ENCODE measurements around the gene FYN.

GRCh38 chr6:111921103-111921502, 47.9 kb upstream of the FYN start:
- TF ChIP-seq, protein P1, sequence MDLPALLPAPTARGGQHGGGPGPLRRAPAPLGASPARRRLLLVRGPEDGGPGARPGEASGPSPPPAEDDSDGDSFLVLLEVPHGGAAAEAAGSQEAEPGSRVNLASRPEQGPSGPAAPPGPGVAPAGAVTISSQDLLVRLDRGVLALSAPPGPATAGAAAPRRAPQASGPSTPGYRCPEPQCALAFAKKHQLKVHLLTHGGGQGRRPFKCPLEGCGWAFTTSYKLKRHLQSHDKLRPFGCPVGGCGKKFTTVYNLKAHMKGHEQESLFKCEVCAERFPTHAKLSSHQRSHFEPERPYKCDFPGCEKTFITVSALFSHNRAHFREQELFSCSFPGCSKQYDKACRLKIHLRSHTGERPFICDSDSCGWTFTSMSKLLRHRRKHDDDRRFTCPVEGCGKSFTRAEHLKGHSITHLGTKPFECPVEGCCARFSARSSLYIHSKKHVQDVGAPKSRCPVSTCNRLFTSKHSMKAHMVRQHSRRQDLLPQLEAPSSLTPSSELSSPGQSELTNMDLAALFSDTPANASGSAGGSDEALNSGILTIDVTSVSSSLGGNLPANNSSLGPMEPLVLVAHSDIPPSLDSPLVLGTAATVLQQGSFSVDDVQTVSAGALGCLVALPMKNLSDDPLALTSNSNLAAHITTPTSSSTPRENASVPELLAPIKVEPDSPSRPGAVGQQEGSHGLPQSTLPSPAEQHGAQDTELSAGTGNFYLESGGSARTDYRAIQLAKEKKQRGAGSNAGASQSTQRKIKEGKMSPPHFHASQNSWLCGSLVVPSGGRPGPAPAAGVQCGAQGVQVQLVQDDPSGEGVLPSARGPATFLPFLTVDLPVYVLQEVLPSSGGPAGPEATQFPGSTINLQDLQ (CRISPR knock-in tag; IDR thresholded peaks at IDR 0.05) = no peak
- TF ChIP-seq ATF7 (IDR thresholded peaks at IDR 0.05) (no peak), ATF7 (CRISPR knock-in tag; IDR thresholded peaks at IDR 0.05) (no peak), SMC3 (IDR thresholded peaks at IDR 0.05; ENCODE audit: low read length) (no peak), NONO (IDR thresholded peaks at IDR 0.05) (no peak), NONO (CRISPR knock-in tag; conservative IDR thresholded peaks at IDR 0.05) (no peak), FOXA1 (IDR thresholded peaks at IDR 0.05) (no peak), FOXA1 (CRISPR knock-in tag; IDR thresholded peaks at IDR 0.05) (no peak), POLR2A (IDR thresholded peaks at IDR 0.05; ENCODE audit: insufficient read depth in 1 of 2, low read depth in 2 of 2, low read length in 2 of 2) (no peak), ZFP62 (CRISPR knock-in tag; IDR thresholded peaks at IDR 0.05) (no peak), USF2 (IDR thresholded peaks at IDR 0.05; ENCODE audit: low read depth, low read length) (no peak), USF2 (CRISPR knock-in tag; IDR thresholded peaks at IDR 0.05; ENCODE audit: borderline replicate concordance) (no peak), PHF5A (CRISPR knock-in tag; IDR thresholded peaks at IDR 0.05; ENCODE audit: low read depth, unreplicated experiment) (no peak), SUZ12 (IDR thresholded peaks at IDR 0.05; ENCODE audit: low read depth, low read length) (no peak)
- TF ChIP-seq, protein P2, sequence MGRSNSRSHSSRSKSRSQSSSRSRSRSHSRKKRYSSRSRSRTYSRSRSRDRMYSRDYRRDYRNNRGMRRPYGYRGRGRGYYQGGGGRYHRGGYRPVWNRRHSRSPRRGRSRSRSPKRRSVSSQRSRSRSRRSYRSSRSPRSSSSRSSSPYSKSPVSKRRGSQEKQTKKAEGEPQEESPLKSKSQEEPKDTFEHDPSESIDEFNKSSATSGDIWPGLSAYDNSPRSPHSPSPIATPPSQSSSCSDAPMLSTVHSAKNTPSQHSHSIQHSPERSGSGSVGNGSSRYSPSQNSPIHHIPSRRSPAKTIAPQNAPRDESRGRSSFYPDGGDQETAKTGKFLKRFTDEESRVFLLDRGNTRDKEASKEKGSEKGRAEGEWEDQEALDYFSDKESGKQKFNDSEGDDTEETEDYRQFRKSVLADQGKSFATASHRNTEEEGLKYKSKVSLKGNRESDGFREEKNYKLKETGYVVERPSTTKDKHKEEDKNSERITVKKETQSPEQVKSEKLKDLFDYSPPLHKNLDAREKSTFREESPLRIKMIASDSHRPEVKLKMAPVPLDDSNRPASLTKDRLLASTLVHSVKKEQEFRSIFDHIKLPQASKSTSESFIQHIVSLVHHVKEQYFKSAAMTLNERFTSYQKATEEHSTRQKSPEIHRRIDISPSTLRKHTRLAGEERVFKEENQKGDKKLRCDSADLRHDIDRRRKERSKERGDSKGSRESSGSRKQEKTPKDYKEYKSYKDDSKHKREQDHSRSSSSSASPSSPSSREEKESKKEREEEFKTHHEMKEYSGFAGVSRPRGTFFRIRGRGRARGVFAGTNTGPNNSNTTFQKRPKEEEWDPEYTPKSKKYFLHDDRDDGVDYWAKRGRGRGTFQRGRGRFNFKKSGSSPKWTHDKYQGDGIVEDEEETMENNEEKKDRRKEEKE (IDR thresholded peaks at IDR 0.05) = no peak
- TF ChIP-seq, protein P3, sequence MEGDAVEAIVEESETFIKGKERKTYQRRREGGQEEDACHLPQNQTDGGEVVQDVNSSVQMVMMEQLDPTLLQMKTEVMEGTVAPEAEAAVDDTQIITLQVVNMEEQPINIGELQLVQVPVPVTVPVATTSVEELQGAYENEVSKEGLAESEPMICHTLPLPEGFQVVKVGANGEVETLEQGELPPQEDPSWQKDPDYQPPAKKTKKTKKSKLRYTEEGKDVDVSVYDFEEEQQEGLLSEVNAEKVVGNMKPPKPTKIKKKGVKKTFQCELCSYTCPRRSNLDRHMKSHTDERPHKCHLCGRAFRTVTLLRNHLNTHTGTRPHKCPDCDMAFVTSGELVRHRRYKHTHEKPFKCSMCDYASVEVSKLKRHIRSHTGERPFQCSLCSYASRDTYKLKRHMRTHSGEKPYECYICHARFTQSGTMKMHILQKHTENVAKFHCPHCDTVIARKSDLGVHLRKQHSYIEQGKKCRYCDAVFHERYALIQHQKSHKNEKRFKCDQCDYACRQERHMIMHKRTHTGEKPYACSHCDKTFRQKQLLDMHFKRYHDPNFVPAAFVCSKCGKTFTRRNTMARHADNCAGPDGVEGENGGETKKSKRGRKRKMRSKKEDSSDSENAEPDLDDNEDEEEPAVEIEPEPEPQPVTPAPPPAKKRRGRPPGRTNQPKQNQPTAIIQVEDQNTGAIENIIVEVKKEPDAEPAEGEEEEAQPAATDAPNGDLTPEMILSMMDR (CRISPR knock-in tag; IDR thresholded peaks at IDR 0.05) = no peak

Data from HepG2 (cell line).